SK-N-SH (cell line): ENCODE data around the gene TSPYL4.

ENCODE experiments used
- CHD2 ChIP-seq: fragments of 150-350 bp; IDR thresholded peaks from 2 replicates; pipeline ENCODE4 v1.6.1; 2018; ENCODE audit warnings: low read length; ENCODE audit not compliant: partially characterized antibody
- CTCF ChIP-seq: fragments of 200-600 bp; sonication (generic); IDR thresholded peaks from 2 replicates; pipeline ENCODE4 v1.6.1; 2017; ENCODE audit warnings: antibody characterized with exemption, mild to moderate bottlenecking, moderate library complexity
- MEF2A ChIP-seq: IDR thresholded peaks from 2 replicates; pipeline ENCODE4 v1.4.0; 2012; ENCODE audit warnings: low read depth, borderline replicate concordance

- TF ChIP-seq CHD2 (no peak), CTCF (no peak), MEF2A (no peak)
These were observed 11.4 kb upstream of the TSPYL4 start for GRCh38 chr6:116265041-116265829.
